ENCODE measurements around the gene TSPAN10.

DNA sequence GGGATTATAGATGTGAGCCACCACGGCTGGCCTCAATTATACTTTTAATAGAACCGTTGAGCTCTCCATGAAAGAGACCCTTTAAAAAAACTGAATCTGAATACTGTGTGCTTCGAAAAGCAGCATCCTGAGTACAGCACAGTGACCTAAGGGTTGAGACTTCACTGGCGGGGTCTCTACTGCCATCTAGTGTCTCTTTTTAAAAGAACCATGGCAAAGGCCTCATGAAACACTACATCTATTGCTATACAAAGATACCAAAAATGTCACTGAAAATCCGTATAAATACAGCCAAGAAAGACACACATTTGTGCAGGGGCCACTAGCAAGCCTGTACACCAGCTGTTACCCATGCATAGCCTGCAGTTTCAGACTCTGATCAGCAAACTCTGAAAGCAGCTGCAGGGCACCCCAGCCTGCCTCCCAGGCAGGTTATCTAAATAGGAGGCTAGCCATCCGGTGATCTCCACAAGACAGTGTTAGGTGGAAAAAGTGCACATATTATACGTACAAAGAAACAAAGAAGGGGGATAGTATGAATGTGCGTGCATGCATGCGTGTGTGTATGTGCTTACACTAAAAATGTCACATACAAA, 35.4 kb upstream of the TSPAN10 start:
- TF ChIP-seq RXRA (IDR thresholded peaks at IDR 0.05), result no peak
- TF ChIP-seq TAF1 (conservative IDR thresholded peaks at IDR 0.05), result no peak
- TF ChIP-seq, protein P1, sequence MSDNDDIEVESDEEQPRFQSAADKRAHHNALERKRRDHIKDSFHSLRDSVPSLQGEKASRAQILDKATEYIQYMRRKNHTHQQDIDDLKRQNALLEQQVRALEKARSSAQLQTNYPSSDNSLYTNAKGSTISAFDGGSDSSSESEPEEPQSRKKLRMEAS (IDR thresholded peaks at IDR 0.05), result no peak

Measured in liver (tissue), 2 donors.